Fibroblast of lung (primary cell): ENCODE data around the gene ISYNA1.

ENCODE experiments used
- EZH2 ChIP-seq: IDR thresholded peaks from 2 replicates; pipeline ENCODE4 v1.5.1; 2012; ENCODE audit warnings: low read length, control low read depth, mild to moderate bottlenecking; ENCODE audit errors: missing control alignments
- TF ChIP-seq, protein P1 (sequence below), 2 donors: IDR thresholded peaks in 1 of 2; conservative IDR thresholded peaks in 1 of 2; 1 replicate in 1 of 2; 2 replicates in 1 of 2; pipeline ENCODE4 v1.5.1; 2011 to 2012; ENCODE audit warnings: low read length in 2 of 2, control low read depth in 1 of 2, inconsistent platforms in 1 of 2, low read depth in 1 of 2, mild to moderate bottlenecking in 1 of 2

GRCh38 chr19:18440936-18441803, 3.2 kb upstream of the ISYNA1 start:
- TF ChIP-seq, protein P1, sequence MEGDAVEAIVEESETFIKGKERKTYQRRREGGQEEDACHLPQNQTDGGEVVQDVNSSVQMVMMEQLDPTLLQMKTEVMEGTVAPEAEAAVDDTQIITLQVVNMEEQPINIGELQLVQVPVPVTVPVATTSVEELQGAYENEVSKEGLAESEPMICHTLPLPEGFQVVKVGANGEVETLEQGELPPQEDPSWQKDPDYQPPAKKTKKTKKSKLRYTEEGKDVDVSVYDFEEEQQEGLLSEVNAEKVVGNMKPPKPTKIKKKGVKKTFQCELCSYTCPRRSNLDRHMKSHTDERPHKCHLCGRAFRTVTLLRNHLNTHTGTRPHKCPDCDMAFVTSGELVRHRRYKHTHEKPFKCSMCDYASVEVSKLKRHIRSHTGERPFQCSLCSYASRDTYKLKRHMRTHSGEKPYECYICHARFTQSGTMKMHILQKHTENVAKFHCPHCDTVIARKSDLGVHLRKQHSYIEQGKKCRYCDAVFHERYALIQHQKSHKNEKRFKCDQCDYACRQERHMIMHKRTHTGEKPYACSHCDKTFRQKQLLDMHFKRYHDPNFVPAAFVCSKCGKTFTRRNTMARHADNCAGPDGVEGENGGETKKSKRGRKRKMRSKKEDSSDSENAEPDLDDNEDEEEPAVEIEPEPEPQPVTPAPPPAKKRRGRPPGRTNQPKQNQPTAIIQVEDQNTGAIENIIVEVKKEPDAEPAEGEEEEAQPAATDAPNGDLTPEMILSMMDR (conservative IDR thresholded peaks at IDR 0.05 in 1 of 2, IDR thresholded peaks at IDR 0.05 in 1 of 2; ENCODE audit: low read depth in 1 of 2, low read length in 2 of 2), result no peak
- TF ChIP-seq EZH2, result no peak
